NB4 (cell line): ENCODE results near the gene PTN.

Source experiments
- DNase-seq: peaks from one replicate; pipeline ENCODE4 v3.0.0; 2010; ENCODE audit warnings: low read depth
- H3K4me3 ChIP-seq: one replicate; pipeline ENCODE4 v1.5.1; 2011; ENCODE audit warnings: mild to moderate bottlenecking, low read depth, low read length, moderate library complexity
- MYC ChIP-seq: IDR thresholded peaks from 2 replicates; pipeline ENCODE4 v1.6.1; 2011; ENCODE audit warnings: low read depth, low read length
- POLR2A ChIP-seq: IDR thresholded peaks from 2 replicates; pipeline ENCODE4 v1.6.1; 2011; ENCODE audit warnings: mild to moderate bottlenecking; ENCODE audit not compliant: insufficient read length; ENCODE audit errors: extremely low read depth
- TF ChIP-seq, protein P1 (sequence below): IDR thresholded peaks from one replicate; pipeline ENCODE4 v1.5.1; 2012; ENCODE audit warnings: low read depth, low read length
- TF ChIP-seq, protein P2 (sequence below): IDR thresholded peaks from 2 replicates; pipeline ENCODE4 v1.6.1; 2011; ENCODE audit warnings: low read depth, low read length

Gene PTN

DNA sequence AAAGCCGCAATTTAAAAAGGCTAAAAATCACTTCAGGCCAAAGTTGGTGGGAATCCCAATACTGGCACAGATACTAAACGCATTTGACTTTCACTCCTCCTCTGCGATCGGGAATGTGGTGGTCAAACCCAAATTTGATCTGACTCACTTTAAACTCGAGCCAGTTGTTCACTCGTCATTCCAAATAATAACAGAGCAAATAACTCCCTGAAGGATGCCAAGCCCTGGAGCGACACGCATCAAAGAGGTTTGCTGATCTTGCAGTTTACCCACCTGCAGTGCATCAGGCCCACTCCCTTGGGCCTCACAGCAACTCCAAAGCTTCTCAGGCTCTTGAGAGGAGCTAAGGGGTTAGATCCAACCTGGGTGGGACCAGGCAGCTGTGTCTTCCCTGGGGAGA is 12.2 kb downstream of the PTN start:
- DNase-seq = no peak
- H3K4me3 ChIP-seq = no peak overlapping the region

DNA sequence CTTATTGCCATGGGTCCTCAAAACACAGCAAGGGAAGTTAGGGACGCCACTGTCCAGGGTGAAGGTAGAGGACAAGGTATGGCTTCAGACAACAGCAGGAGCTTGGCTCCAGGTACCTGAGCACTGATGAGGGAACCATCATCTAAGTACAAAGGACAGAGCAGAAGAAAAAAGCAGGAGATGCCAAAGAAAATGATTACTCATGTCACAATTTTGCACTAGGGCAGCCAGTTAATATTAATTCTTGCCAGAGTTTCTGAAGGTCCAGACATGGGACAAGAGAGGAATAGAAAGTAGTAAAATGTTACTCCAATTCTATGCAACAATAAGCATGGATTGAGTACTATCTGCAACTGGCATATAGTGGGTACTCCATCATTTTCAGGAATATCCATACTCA is 14.1 kb downstream of the PTN start:
- no peak for DNase-seq
- TF ChIP-seq POLR2A (no peak), MYC (no peak)
- TF ChIP-seq, protein P1, sequence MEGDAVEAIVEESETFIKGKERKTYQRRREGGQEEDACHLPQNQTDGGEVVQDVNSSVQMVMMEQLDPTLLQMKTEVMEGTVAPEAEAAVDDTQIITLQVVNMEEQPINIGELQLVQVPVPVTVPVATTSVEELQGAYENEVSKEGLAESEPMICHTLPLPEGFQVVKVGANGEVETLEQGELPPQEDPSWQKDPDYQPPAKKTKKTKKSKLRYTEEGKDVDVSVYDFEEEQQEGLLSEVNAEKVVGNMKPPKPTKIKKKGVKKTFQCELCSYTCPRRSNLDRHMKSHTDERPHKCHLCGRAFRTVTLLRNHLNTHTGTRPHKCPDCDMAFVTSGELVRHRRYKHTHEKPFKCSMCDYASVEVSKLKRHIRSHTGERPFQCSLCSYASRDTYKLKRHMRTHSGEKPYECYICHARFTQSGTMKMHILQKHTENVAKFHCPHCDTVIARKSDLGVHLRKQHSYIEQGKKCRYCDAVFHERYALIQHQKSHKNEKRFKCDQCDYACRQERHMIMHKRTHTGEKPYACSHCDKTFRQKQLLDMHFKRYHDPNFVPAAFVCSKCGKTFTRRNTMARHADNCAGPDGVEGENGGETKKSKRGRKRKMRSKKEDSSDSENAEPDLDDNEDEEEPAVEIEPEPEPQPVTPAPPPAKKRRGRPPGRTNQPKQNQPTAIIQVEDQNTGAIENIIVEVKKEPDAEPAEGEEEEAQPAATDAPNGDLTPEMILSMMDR = no peak
- TF ChIP-seq, protein P2, sequence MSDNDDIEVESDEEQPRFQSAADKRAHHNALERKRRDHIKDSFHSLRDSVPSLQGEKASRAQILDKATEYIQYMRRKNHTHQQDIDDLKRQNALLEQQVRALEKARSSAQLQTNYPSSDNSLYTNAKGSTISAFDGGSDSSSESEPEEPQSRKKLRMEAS = no peak
- H3K4me3 ChIP-seq = no peak overlapping the region

More for the DNA sequence above, 12.2 kb downstream of the PTN start:
- no peak for TF ChIP-seq POLR2A
- TF ChIP-seq MYC = no peak
- TF ChIP-seq, protein P1 = no peak

DNA sequence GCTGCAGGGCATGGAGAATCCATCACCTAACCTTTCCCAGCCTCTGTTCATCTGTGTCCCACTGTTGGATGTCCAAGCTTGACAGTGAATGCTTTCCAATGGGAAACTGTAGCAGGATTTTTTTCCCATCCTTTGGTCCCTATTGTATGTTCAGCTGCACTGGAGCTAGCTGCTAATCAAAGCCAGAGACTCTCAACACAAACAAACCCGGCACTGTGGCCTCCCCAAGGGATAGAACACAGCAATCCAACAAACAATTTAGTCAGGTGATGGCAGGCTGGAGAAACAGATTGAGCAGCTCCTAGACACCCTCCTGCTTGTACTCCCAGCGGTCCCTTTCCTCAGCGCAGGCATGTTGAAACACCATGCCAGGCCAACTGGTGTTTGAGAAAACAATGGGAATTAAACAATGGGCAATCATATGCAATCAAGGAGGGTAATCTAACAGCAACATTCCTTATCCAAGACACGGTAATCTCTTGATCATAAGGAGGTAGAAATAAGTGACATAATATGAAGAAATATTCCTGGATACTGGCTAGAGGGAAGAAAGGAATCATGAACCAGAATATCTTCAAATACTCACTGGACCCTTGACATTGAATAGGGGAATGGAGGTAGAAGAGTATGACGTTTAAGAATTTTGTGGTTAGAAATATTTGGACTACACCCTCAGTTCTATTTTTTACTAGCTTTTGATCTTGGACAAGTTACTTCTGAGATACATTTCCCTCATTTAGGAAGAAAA is 15.0 kb downstream of the PTN start:
- TF ChIP-seq MYC (no peak), POLR2A (no peak)
- TF ChIP-seq, protein P2 = no peak
- TF ChIP-seq, protein P1 = no peak
- DNase-seq = no peak

DNA sequence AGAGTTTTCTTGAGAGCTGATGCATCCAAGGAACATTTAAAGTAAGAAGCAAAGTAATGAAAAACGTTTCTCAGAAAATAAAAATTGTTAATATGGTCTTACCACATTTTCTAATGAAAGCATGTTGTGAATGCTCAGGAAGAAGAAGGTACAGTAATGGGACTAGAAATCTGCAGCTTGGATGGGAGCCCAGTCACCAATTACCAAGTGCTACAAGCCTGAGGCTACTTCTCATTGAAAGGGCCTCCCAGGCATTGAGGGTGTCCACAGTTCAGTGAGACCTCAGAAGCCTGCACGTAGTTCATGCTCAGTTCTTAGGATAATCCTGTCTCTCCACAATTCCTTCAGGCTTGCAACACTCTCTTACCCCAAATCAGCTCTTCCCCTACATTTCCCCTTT is 17.6 kb downstream of the PTN start:
- H3K4me3 ChIP-seq = no peak overlapping the region
- DNase-seq = no peak
- TF ChIP-seq, protein P1 = no peak
- TF ChIP-seq POLR2A (no peak), MYC (no peak)
- TF ChIP-seq, protein P2 = no peak

More for the DNA sequence above, 15.0 kb downstream of the PTN start:
- H3K4me3 ChIP-seq = no peak overlapping the region

DNA sequence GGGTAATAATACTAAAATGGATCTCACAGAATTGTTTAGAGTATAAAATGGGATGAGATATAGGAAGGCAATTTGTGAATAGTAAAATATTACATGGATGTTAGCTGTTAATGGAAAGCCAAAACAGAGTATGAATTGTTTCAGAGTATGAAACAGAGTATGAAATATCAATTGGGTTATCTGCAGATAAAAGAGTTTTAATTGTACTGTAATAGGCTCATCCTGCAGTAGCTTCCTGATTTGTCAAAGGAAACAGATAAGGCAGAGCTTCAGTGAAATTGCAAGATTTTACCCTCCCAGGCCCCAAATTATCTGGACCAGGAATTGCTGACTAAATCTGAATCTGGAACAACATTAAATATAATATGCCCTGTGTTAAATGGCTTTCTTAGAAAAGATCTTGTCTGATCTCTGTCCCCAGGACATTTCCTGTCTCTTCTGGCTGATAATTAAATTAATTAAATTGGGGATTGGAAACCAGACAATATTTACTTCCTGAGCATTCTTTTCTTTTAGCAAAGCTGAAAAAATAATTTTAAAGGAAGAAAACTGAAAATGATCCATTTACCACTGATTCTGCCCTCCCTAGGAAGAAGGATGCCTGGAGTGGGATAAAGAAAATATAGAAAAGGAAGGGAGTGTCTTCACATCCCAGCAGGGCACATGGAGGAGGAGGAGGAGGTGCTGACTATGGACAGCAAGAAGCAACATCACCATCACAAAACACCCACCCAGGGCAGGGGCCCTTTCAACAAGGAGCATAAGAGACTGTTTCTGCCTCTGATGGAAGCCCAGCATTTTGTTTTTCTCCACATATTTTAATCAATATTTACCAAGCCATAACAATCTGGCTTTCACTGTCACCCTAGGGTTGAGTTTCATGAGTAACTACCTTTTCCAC is 18.5 kb downstream of the PTN start:
- DNase-seq = no peak
- H3K4me3 ChIP-seq = no peak overlapping the region
- TF ChIP-seq, protein P1 = no peak
